Measurements from ENCODE around the gene LPAR5.

Gene LPAR5

GRCh38 chr12:6605421-6606330 is 30.1 kb downstream of the LPAR5 start:
- no peaks in the 10 kb centered on the region for H3K9me3 ChIP-seq (ENCODE audit: control insufficient read depth, insufficient read depth, low read depth, low read length)
- H3K27ac ChIP-seq (ENCODE audit: extremely low read depth, low read depth, low read length) = peak overlapping the region; percentile 87
- peaks cover 20% of the 10 kb centered on the region for H3K4me1 ChIP-seq (ENCODE audit: control insufficient read depth, insufficient read depth, low read length)
- H3K36me3 ChIP-seq (ENCODE audit: control insufficient read depth in 2 of 2, insufficient read depth in 1 of 2, low read length in 2 of 2) = peaks cover 27 to 53% of the 10 kb centered on the region in 2 experiments
- CTCF ChIA-PET = interaction anchor here (0.7 to 1.8 kb wide), 7 partner anchors 10 to 161 kb away, joined by 3 to 7 read pairs (median 4); partner anchors contain the start of gene MLF2
- POLR2A ChIA-PET = interaction anchor here (0.9 to 2.0 kb wide), 7 partner anchors 8 to 92 kb away, joined by 3 to 12 read pairs (median 4); partner anchors contain the start of genes NOP2 and ZNF384
- peak overlapping the region; percentile 88 for H3K4me3 ChIP-seq (ENCODE audit: low read depth, low read length)
- no peak for TF ChIP-seq ZNF48 (tag by site-specific recombination; IDR thresholded peaks at IDR 0.05)
- peak; percentile 68 for TF ChIP-seq ZNF335 (tag by site-specific recombination; conservative IDR thresholded peaks at IDR 0.05)
- TF ChIP-seq ZSCAN30 (tag by site-specific recombination; IDR thresholded peaks at IDR 0.05) = no peak
- no peak for TF ChIP-seq ZNF623 (tag by site-specific recombination; IDR thresholded peaks at IDR 0.05)
- TF ChIP-seq ZNF302 (tag by site-specific recombination; IDR thresholded peaks at IDR 0.05; ENCODE audit: low read depth) = no peak
- TF ChIP-seq ZNF214 (tag by site-specific recombination; IDR thresholded peaks at IDR 0.05; ENCODE audit: borderline replicate concordance) = no peak
- TF ChIP-seq ZNF221 (tag by site-specific recombination; IDR thresholded peaks at IDR 0.05; ENCODE audit: borderline replicate concordance) = no peak
- TF ChIP-seq ZNF596 (tag by site-specific recombination; IDR thresholded peaks at IDR 0.05) = no peak
- TF ChIP-seq ZSCAN18 (tag by site-specific recombination; IDR thresholded peaks at IDR 0.05) = no peak
- TF ChIP-seq ZNF843 (tag by site-specific recombination; IDR thresholded peaks at IDR 0.05) = no peak
- TF ChIP-seq, protein P1, sequence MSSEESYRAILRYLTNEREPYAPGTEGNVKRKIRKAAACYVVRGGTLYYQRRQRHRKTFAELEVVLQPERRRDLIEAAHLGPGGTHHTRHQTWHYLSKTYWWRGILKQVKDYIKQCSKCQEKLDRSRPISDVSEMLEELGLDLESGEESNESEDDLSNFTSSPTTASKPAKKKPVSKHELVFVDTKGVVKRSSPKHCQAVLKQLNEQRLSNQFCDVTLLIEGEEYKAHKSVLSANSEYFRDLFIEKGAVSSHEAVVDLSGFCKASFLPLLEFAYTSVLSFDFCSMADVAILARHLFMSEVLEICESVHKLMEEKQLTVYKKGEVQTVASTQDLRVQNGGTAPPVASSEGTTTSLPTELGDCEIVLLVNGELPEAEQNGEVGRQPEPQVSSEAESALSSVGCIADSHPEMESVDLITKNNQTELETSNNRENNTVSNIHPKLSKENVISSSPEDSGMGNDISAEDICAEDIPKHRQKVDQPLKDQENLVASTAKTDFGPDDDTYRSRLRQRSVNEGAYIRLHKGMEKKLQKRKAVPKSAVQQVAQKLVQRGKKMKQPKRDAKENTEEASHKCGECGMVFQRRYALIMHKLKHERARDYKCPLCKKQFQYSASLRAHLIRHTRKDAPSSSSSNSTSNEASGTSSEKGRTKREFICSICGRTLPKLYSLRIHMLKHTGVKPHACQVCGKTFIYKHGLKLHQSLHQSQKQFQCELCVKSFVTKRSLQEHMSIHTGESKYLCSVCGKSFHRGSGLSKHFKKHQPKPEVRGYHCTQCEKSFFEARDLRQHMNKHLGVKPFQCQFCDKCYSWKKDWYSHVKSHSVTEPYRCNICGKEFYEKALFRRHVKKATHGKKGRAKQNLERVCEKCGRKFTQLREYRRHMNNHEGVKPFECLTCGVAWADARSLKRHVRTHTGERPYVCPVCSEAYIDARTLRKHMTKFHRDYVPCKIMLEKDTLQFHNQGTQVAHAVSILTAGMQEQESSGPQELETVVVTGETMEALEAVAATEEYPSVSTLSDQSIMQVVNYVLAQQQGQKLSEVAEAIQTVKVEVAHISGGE (tag by site-specific recombination; conservative IDR thresholded peaks at IDR 0.05; ENCODE audit: low read depth) = peak; percentile 17; the same call in 1 of the 2 replicates
- TF ChIP-seq ZNF341 (tag by site-specific recombination; IDR thresholded peaks at IDR 0.05; ENCODE audit: low read depth) = peak; percentile 16; the same call in 1 of the 2 replicates
- peak; percentile 79 for TF ChIP-seq ZNF18 (tag by site-specific recombination; IDR thresholded peaks at IDR 0.05)
- TF ChIP-seq, protein P2, sequence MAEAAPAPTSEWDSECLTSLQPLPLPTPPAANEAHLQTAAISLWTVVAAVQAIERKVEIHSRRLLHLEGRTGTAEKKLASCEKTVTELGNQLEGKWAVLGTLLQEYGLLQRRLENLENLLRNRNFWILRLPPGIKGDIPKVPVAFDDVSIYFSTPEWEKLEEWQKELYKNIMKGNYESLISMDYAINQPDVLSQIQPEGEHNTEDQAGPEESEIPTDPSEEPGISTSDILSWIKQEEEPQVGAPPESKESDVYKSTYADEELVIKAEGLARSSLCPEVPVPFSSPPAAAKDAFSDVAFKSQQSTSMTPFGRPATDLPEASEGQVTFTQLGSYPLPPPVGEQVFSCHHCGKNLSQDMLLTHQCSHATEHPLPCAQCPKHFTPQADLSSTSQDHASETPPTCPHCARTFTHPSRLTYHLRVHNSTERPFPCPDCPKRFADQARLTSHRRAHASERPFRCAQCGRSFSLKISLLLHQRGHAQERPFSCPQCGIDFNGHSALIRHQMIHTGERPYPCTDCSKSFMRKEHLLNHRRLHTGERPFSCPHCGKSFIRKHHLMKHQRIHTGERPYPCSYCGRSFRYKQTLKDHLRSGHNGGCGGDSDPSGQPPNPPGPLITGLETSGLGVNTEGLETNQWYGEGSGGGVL (tag by site-specific recombination; IDR thresholded peaks at IDR 0.05) = no peak
- TF ChIP-seq ZNF292 (tag by site-specific recombination; IDR thresholded peaks at IDR 0.05; ENCODE audit: borderline replicate concordance, low read depth) = no peak
- TF ChIP-seq ZNF223 (tag by site-specific recombination; IDR thresholded peaks at IDR 0.05) = no peak
- TF ChIP-seq ZNF423 (tag by site-specific recombination; IDR thresholded peaks at IDR 0.05) = 0 out of 2 replicates have a peak, but pooled peaks have one; percentile 2
- TF ChIP-seq ZBTB17 (tag by site-specific recombination; IDR thresholded peaks at IDR 0.05) = no peak
- no peak for TF ChIP-seq SP2 (tag by site-specific recombination; IDR thresholded peaks at IDR 0.05)
- no peak for TF ChIP-seq HOXD13 (CRISPR knock-in tag; IDR thresholded peaks at IDR 0.05; ENCODE audit: borderline replicate concordance)
- TF ChIP-seq ZSCAN16 (tag by site-specific recombination; IDR thresholded peaks at IDR 0.05) = no peak
- no peak for TF ChIP-seq ZNF274 (IDR thresholded peaks at IDR 0.05; ENCODE audit: low read length)
- TF ChIP-seq ZNF274 (tag by site-specific recombination; IDR thresholded peaks at IDR 0.05; ENCODE audit: borderline replicate concordance) = no peak
- TF ChIP-seq ZBTB26 (tag by site-specific recombination; optimal IDR thresholded peaks at IDR 0.05) = no peak
- TF ChIP-seq MZF1 (tag by site-specific recombination; IDR thresholded peaks at IDR 0.05; ENCODE audit: borderline replicate concordance) = no peak
- TF ChIP-seq ZIC2 (tag by site-specific recombination; IDR thresholded peaks at IDR 0.05) = no peak
- TF ChIP-seq ZSCAN23 (tag by site-specific recombination; IDR thresholded peaks at IDR 0.05) = no peak
- TF ChIP-seq GLIS2 (tag by site-specific recombination; IDR thresholded peaks at IDR 0.05) = peak; percentile 9; the same call in 1 of the 2 replicates
